Fibroblast of skin of scalp (primary cell): ENCODE data around the gene EML2.
"Not testable (repeated sequence)": the region's sequence is repeated elsewhere in the genome, so short reads cannot be mapped to it uniquely, and the experiment has no call there.

ENCODE experiments used
- DNase-seq: peaks from one replicate; pipeline ENCODE4 v3.0.0-alpha.2; 2013

EML2 gene

DNA sequence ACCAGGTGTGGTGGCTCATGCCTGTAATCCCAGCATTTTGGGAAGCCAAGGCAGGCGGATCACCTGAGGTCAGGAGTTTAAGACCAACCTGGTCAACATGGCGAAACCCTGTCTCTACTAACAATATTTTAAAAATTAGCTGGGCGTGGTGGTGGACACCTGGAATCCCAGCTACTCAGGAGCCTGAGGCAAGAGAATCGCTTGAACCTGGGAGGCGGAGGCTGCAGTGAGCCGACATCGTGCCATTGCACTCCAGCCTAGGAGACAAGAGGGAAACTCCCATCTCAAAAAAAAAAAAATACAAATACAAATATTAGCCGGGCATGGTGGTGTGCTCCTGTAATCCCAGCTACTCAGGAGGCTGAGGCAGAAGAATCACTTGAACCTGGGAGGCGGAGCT is 24.1 kb downstream of the EML2 start:
- DNase-seq: not testable (repeated sequence)

DNA sequence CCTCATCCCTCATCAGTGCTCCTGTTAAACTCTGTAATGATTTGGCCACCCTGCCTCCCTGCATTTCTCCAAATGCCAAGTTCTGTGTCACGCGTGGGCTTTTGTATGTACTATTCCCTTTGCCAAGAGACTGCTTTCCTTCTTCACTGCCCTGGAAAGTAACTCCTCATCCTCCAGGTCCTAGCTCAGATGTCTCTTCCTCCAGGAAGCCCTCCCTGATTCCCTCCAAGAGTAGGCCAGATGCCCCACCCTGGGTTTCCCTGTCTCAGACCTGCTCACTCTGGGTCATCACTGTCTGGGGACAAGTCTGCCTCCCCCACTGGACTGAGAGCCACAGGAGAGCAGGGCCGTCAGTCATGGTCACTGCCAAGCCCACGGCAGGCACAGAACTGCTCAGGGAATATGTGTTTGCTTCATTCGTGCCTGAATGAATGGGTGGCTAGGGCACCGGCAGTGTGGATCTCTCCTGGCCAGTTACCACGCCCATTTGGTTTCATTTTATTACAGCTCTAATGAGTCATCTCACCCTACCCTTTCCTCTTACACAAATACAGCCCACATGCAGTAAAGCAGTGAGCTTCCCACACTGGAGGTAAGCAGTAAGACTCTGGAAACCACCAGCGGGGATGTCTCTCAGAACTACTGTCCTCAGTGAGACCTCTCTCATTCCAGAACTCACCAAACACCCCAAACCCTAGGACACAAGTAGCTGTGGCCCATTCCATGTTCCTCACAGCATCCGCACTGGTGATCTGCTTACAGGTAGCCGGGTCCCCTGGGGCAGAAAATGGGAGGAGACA is 25.1 kb downstream of the EML2 start:
- peak; percentile 76 for DNase-seq

DNA sequence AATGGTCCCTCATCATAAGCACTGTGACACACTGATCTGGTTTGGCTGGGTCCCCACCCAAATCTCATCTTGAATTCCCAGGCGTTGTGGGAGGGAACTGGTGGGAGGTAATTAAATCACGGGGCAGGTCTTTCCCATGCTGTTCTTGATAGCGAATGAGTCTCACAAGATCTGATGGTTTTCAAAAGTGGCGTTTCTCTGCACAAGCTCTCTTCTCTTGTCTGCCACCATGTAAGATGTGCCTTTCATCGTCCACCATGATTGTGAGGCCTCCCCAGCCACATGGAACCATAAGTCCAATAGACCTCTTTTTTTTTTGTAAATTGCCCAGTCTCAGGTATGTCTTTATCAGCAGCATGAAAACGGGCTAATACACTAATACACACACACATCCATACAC is 30.2 kb downstream of the EML2 start:
- no peak for DNase-seq

DNA sequence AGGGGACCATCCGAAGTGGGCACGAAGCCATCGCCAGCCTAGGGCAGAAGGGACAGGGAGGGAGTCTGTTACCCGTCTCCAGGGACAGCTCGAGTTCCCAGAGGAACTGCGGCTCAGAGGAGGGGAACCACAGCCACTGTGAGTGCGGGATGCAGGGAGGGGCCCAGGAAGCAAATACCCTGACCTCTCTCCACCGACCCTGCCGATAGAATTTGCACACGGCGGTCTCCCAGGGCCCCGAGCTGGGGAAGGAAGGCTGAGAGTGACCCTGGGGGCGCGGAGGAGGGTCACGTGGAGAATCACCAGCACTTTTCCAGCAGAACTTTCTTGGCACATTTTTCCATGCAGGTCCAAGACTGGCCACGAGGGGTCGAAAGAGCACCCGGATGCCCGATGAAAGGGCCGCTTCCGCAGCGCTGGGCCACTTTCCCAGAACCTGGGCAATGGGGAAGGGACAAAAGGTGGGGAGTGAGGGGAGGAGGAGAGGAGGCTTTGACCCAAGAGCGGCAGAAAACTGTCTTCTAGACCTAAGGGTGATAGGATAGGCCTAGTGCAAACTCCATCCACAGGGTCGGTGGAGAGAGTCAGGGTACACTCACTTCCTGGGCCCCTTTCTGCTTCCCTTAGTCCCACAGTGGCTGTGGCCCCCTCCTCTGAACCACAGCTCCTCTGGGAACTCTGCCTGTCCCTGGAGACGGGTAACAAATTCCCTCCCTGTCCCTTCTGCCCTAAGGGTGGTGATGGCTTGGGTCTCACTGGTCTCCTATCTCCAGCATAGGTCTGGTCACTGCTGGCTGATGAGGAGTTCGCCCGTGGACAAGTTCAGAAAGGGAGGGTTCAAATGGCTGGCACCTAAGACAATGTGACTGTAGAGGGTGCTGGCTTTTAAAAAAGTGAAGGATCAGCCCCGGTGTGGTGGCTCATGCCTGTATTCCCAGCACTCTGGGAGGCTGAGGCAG is 31.8 kb downstream of the EML2 start:
- peak; percentile 72 for DNase-seq

DNA sequence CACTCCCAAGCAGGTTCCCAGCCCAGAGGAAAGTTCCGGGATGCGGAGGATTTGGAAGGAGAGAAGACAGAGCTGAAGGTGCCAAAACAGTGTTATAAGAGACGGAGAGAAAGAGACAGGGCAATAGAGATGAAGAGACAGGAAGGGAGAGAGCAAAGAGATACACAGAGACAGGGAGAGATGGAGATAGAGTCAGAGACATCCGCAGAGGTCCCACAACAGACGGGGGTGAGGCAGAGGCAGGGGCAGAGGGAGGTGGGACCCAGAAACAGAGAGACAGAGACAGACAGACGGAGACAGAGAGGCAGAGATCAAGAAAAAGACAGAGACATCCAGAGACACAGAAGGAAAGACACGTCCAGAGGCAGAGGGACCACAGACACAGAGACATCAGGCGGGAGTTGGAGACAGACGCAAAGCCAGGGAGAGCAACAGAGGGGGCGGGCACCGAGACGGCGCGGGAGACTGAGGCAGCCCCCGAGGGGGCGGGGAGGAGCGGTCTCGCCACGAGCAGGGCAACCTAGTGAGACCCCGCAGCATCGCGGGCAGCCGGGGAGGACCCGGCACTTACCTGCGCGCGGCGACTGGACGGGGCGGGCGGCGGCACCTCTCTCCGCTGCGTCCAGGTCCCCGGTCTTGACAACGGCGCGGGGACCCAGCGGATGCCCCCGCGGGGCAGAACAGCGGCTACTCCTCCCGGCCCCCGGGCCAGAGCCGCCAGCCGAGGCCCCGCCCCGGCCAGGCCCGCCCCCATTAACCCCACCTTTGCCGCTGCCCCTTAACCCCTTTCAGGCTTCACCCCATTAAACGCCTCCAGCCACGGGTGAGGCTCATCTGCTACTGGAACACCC is 37.4 kb downstream of the EML2 start, which contains the start of gene GPR4:
Gene GPR4, minus strand, starts transcription at position 689 of the 851 bp plus-strand sequence. CDS start 10,346 bp downstream, outside the sequence.
- no peak for DNase-seq

DNA sequence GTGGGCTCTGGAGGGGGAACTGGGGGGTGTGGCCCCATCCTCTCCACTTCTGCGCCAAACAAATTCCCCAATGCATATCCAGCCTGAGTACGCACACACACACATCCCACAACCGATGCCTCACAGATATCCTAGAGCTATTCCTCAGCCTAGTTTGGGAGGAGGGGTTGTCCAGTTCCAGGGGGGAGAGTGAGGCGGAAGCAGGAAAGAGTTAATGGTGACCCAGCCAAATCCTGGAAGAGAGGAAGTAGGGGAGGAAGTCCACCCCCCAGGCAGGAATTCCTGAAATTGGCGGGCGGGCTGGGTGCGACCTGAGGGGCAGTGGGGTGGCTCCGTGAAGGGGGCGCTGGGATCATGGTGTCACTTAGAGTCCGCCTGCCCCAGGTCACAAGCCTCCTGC is 38.1 kb downstream of the EML2 start:
- DNase-seq: no peak

DNA sequence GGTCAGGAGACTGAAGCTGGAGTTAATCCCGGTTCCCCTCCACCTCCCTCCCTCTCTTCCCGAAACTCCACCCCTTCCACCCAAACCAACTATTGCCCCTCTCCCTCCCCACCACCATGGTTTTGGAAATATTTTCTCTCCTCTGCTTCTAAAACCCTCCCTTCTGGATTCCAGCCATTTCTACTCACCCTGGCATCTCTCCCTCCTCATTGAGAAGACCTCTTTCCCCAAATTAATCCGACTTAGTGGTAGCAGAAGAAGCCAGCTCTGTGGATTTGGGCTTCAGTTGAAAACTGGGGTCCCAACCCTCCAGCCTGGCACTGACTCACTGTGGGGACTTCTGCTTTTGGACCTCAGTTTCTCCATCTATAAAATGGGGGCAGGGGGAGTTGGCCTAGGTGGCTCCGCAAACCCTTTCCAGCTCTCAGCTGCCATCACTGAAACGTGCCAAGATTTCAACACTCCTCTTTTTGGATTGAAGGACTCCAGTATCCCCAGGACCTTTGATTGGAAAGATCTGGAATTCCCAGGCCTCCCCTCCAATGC is 38.8 kb downstream of the EML2 start:
- no peak for DNase-seq

DNA sequence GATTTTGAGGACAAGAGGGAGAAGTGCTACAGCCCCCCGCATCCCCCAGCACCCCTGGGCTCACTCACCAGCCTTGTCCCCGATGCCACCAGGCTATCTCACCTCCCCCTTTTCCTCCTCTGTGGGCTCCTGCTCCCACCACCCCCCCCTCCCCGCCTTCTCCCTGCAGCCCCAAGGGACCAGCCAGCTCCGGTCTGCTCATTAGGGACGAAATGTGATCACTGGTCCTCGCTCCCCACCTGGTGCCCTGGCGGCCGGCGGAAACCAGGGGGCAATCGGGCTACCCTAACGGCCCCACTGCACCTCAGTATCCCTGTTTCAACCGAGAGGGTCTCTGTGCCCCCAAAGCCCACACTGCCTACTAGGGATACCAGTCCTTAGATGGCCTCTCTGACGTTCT is 39.9 kb downstream of the EML2 start:
- no peak for DNase-seq

DNA sequence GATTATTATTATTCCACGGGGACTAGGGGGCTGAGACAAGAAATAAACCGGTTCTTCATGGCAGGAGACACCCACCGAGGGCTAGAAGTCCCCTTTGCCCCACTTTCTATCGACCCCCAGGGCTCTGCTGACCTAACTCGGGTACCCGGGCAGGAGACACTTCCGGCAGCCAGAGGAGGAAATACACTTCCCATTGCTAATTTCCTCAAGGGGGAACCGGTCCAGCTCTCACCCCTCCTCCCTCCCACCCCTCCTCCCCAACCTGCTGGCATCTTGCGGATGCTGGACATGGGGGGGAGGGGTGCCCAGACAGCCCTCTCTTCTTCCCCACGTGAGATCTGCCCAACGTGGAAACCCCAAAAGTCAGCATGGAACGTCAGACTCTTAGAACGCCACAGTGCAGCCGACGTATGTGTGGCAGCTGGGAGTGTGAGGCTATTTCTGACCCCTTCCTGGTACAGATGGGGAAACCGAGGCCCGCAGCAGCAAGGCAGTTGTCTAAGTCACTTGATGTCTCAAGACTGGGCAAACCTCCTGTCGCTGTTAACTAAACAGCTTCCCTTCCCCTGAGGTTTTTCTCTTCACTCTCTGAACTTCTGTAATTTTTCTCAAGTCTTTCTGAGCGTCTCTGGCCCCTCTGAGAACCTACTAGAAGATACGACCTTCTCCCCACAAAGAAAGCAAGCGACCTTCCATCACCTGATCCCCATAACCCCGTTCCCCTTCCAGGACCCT is 40.8 kb downstream of the EML2 start:
- no peak for DNase-seq

DNA sequence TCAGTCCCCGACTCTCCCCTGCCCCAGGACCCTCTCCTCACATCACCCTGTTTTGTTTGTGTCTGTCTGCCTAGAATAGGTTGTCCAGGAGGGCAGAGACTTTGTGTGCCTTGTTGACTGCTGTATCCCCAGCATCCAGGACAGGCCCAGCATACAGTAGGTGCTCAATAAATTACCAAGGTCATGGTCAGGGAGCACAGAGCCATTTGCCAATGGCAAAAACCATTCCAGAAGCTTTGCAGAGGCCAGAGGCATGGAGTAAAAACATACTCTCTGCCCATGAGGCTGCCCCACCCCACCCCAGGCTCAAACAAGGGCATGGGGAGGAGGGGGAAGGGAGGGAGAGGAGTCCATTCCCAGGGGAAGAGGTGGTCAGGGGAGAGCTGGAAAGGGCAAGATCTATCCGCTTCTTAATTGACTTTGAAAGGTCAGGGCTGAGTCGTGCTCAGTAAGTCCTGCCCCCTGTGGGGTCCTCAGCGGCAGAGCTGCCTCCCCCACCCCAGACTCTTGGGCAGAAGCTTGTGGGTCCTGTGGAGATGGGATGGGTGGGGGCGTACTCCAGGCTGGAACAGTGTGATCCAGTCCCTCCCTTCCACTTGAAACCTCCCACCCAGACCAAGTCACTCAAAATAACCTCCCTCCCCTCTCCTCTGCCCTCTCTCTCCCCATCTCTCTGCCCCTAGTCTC is 41.6 kb downstream of the EML2 start:
- no peak for DNase-seq

DNA sequence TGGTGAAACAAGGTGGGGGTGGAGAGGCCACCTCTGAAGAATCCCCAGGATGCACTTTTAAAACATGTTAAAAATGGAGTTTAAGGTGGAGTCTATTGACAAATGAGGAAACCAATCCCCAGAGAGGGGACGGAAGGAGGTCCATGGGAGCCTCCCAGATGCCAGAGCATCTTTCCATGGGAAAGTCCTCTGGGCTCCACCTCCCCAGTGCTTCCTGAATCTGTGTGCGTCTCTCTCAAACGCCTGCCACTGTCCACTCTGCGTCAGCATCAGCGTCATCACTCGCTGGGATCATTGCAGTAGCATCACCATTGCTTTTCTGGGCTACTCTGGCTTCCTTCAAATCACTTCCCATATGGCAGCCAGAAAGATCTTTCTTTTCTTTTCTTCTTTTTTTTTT is 43.4 kb downstream of the EML2 start:
- no peak for DNase-seq

DNA sequence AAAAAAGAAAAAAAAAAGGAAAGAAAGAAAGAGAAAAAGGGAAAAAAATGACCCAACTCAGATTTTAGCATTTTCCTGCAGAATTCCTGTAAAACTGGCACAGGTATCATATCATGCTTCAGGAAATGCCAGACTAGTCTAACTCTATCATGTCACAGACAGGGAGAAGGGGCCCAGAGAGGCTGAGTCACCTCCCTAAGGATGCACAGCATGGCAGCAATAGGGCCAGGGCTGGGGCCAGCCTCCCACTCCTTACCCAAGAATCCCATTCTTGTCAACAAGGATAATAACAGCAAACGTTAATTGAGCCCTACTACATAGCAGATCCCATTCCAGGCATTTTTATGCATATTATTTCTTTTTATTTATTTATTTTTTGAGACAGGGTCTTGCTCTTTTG is 45.7 kb downstream of the EML2 start:
- DNase-seq: no peak

DNA sequence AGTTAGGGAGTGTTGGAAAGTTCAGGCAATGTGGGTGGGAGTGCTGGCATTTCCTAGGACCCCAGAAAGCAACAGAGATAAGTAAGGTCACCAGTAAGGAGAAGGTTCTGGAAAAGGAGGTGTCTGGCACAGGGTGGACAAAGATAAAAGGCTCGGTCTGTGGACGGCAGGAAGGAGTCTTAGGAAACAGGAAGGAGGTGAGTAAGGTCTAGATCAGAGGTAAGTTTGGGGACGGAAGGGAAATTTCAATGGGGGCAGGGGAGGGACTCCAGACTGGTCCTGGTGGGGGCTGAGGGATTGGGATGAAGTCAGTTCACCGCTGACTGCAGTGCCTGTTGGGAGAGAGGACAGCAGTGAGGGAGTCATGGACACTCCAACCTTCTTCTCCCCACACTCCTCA is 46.8 kb downstream of the EML2 start:
- no peak for DNase-seq

DNA sequence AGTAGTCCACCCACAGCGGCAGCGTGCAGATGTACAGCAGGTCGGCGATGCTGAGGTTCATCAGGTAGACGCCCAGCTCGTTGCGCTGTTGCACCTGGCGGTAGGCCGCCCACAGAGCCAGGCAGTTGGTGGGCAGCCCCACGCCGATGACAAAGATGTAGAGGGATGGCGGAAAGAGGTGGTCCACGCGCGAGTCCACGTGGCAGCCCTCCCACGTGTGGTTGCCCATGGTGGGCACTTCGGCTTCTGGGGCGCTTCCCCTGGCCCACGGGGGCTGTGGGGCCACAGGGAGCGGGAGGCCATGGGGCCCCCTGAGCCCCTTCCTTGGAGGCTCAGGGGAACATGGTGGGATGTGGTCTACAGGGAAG is 47.6 kb downstream of the EML2 start:
- DNase-seq: no peak

DNA sequence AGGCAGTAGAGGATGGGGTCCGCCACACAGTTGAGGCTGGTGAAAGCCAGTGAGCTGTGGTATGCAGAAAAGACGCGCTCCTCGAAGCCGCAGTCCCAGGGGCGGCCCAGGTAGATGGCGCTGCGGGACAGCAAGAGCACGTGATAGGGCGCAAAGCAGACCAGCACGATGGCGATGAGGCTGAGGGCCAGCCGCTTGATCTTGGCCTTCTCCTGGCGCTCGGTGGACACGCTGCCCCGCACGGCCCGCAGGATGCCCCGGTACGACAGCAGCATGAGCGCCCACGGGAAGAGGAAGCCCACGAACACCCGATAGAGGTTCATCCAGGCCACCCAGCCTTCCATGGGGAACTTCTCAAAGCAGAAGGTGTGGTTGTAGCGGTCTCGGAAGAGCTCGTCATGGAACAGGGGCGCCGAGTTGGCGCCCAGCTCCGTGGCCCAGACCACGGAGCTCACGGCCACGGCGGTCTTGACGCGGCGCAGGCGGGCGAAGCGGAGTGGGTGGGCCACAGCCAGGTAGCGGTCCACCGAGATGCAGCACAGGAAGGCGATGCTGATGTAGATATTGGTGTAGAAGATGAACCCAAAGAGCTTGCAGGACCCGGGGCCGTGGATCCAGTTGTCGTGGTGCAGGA is 48.1 kb downstream of the EML2 start:
- DNase-seq: peak; percentile 40

DNA sequence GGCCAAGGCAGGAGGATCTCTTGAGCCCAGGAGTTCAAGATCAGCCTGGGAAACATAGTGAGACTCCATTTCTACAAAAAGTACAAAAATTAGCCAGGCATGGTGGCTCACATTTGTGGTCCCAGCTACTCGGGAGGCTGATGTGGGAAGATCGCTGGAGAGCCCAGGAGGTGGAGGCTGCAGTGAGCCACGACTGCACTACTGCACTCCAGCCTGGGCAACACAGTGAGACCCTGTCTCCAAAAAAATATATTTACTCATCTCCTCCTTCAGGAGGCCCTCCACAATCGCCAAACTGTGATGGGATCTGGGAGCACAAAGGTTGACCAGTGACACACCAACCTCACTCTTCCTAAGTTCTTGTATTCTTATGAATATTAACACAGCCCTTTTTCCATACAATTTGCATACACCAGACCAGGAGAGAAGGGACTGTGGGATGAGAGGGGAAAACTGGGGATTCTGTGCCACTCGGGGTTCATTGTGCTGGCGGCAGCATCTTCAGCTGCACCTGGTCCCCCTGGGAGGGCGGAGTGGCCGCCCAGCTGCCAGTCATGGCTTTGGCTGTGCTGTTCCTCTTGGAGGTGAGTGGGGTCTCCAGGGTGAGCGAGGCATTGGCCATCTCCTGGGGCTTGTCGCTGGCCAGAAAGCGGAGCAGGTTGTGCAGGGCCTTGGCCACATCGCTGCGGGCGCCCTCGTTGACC is 48.7 kb downstream of the EML2 start:
- no peak for DNase-seq

DNA sequence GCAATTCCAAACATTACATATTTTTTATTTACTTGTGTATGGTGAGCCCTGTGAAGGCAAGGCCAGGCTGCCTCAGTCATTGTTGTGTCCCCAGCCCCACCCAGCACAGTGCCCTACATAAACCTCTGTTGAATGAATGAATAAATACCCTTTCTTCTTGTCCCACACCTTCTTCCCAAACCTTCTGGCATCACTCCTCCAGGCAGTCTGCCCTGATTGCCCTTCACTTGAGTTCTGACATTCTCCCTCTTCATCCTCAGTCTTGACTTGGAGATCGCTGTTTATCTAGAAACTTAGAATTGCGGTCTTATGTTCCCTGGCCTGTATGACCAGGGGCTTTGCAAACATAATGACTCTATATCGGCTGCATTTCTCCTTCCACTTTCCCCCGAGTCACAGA is 49.4 kb downstream of the EML2 start:
- DNase-seq: no peak

DNA sequence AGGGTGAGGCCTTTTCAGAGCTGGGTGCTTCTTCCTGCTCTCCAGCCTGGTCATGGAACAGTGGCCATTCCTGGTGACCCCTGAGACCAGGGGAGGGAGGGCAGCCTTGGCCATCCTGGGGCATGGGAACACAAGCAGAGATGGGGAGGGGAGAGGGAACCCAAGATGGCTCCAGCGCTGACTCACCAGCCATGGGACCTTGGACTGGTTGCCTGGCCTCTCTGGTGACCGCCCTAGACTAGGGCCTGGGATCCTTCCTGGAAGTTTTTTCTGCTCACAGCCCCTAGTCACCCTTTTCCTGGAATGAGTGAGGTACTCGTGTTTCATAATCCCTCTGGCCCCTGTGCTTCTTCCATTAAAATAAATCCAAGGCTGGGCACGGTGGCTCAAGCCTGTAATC is 51.3 kb downstream of the EML2 start:
- DNase-seq: no peak

DNA sequence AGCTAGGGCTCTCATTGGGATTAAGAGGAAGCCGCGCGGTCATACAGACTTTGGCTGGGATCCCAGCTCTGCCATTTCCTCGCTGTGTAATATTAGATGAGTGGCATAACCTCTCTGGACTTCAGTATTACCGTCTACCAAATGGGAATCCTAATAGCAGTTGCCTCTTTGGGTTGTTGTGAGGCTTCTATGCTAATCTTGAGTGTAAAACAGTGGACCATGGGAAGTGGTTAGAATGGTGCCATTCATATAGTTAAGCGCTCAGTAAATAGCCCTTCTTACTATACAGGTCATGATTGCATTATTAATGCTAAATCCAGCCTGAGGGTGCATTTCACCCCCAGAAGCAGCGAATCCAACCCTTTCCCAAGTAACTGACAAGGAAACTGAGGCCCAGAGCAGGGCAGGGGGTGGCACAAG is 54.0 kb downstream of the EML2 start:
- no peak for DNase-seq
